Activated naive CD8-positive, alpha-beta T cell treated with anti-CD3 and anti-CD28 coated beads, Interleukin-2, amount 50 U/mL, for 24 hours (primary cell): ENCODE data around the gene DNAH17.

Source experiments
- ATAC-seq: fragments of 150-1000 bp; cut with Tn5 transposase; one replicate; pipeline ENCODE4 v1.10.0; 2021
- DNase-seq: peaks from one replicate; pipeline ENCODE4 v3.0.0; 2021
- H3K27ac Mint-ChIP-seq: one replicate; pipeline ENCODE4 v1.8.0; 2021; ENCODE audit warnings: mild to moderate bottlenecking, mixed read lengths
- H3K27me3 Mint-ChIP-seq: one replicate; pipeline ENCODE4 v1.8.0; 2021; ENCODE audit warnings: mixed read lengths
- H3K36me3 Mint-ChIP-seq: one replicate; pipeline ENCODE4 v1.8.0; 2021; ENCODE audit warnings: low read depth, mixed read lengths
- H3K4me1 Mint-ChIP-seq: one replicate; pipeline ENCODE4 v1.8.0; 2021; ENCODE audit warnings: mixed read lengths
- H3K4me3 Mint-ChIP-seq: one replicate; pipeline ENCODE4 v1.8.0; 2021; ENCODE audit warnings: mild to moderate bottlenecking, moderate library complexity, mixed read lengths
- H3K9me3 Mint-ChIP-seq: one replicate; pipeline ENCODE4 v1.8.0; 2021; ENCODE audit warnings: mixed read lengths

Gene DNAH17

DNA sequence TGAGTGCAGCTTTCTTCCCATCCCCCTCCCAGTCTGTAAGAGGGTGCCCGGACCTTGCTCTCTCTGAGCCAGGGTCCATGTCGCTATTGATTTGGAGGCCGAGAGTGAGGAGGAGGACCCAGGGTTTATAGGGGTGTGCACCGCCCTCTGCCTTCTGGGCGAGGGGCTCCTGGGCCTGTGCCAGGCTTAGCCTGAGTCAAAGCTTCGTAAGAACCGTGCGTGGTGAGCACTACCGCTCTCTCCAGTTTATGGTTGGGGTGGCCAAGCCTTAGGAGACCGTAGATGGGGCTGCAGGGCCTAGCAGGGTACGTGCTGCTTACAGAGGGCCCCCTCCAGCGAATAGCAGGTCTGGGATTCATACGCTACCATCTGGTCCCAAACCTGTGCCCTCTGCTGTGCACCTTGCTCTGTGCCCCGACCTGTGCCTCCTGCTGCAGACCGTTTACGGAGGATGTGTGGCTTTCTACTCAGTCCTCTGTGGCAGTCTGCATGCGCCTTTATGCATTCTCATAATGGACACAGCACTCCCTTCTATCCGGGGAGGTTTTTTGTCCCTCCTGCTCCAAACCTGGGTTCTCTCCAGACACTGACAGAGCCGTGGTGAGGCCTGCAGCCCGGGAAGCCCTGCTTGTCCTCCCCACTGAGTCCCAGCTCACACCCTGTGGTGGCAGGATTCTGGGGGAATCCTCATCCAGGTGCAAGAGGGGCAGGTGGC lies 144.0 kb downstream of the DNAH17 start:
- ATAC-seq (no peak), DNase-seq (no peak)
- Mint-ChIP-seq H3K4me1 (no peaks in the 10 kb centered on the region), H3K4me3 (no peak overlapping the region), H3K27ac (no peak overlapping the region), H3K9me3 (no peaks in the 10 kb centered on the region), H3K27me3 (no peaks in the 10 kb centered on the region), H3K36me3 (peaks cover 14% of the 10 kb centered on the region)

DNA sequence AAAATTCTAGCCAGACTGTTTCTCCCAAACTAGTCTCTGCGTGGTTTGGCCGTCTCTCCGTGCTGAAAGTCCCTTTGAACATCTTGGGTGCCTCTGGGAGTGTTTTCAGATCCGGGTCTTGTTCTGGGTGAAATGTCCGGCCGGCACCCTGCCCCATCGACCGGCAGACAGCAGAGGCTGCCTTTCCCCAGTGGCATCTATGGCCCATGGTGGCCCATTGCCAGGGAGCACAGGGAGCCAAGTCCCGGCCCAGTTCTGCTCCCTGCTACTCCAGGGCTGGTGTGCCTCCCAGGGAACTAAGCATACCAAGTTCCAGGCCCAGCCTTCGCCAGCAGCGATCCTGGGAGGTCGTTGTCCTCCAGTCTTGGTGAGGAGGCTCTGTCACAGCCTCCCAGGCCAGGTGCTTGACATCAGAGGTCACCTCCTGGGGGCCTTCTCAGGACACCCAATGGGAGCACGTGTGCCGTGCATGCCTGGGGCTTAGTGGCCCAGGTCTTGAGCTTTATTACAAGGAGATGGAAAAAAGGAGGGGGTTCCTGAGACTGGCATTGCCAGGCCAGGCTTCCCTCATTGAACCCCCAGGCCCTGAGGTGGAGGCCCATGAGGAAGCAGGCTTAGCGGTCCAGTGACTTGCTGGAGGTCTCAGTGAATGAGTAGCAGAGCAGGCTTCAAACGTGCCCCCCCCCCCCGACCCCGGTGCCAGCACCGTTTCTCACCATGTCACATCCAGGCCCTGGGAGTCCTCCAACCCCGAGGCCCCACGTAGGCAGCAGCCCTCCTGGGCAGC lies 144.8 kb downstream of the DNAH17 start:
- H3K27ac Mint-ChIP-seq: no peak overlapping the region
- no peak overlapping the region for H3K4me3 Mint-ChIP-seq
- no peaks in the 10 kb centered on the region for H3K27me3 Mint-ChIP-seq
- no peaks in the 10 kb centered on the region for H3K4me1 Mint-ChIP-seq
- ATAC-seq: no peak
- H3K9me3 Mint-ChIP-seq: no peaks in the 10 kb centered on the region
- H3K36me3 Mint-ChIP-seq: peaks cover 14% of the 10 kb centered on the region
- no peak for DNase-seq

GRCh38 chr17:78431692-78431958 lies 145.6 kb downstream of the DNAH17 start:
- DNase-seq (no peak), ATAC-seq (no peak)
- Mint-ChIP-seq H3K27ac (no peak overlapping the region), H3K36me3 (peaks cover 14% of the 10 kb centered on the region), H3K9me3 (no peaks in the 10 kb centered on the region), H3K27me3 (no peaks in the 10 kb centered on the region), H3K4me3 (no peak overlapping the region), H3K4me1 (no peaks in the 10 kb centered on the region)

DNA sequence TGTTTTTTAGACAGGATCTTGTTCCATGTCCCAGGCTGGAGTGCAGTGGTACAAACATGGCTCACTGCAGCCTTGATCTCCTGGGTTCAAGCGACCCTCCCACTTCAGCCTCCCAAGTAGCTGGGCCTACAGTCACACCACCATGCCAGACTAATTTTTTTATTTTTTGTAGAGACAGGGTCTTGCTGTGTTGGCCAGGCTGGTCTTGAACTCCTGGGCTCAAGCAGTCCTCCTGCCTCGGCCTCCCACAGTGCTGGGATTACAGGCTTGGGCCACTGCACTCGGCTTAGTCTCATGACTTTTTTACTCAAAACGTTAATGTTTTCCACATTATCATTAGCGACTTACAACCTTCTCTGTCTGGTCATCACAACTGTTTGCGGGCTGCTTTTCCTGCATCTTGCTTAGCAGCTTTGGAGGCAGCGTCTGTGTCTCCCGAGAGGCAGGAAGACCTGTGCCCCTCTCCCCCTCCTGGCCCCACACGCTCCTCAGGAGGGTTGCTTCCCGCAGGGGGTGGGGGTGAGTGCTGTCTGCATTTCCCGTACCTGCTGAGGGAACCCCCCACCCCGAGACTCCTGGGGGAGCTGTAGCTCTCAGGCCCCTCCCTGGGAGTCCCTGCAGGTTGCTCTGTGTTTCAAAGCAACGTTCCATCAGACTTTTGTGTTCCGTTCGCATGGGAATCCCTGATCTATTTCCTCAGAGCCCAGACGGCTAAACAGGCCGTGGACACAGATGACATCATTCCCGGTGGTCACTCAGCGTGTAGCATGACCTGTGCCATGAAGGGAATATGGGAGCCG lies 146.1 kb downstream of the DNAH17 start:
- ATAC-seq (no peak), DNase-seq (no peak)
- Mint-ChIP-seq H3K4me1 (no peaks in the 10 kb centered on the region), H3K36me3 (peaks cover 14% of the 10 kb centered on the region), H3K27me3 (no peaks in the 10 kb centered on the region), H3K4me3 (no peak overlapping the region), H3K9me3 (no peaks in the 10 kb centered on the region), H3K27ac (no peak overlapping the region)

DNA sequence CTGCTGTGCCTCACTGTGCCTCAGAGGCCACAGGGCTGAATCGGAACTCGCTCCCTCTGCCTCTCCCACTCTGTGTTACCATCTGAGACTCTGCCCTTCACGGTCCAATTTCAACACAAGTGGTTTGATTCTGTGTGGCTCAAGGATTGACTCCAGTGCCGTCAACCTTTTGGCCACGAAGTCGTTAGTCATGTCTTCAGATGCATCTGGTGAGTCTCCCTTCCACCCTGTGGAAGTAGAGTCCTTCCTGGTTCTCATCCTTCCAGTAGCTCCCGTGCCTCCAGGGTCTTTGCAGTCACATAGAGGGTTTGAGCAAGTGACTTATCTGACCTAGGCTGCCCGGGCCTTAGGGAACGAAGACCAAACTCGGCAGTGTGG lies 147.6 kb downstream of the DNAH17 start:
- Mint-ChIP-seq H3K4me3 (no peak overlapping the region), H3K27ac (peak overlapping the region; percentile 31), H3K27me3 (no peaks in the 10 kb centered on the region), H3K36me3 (peaks cover 19% of the 10 kb centered on the region), H3K4me1 (no peaks in the 10 kb centered on the region), H3K9me3 (no peaks in the 10 kb centered on the region)
- DNase-seq (no peak), ATAC-seq (no peak)

- Mint-ChIP-seq H3K27me3 (no peaks in the 10 kb centered on the region), H3K27ac (no peak overlapping the region), H3K4me3 (no peak overlapping the region), H3K9me3 (no peaks in the 10 kb centered on the region), H3K4me1 (no peaks in the 10 kb centered on the region), H3K36me3 (peaks cover 23% of the 10 kb centered on the region)
- DNase-seq: no peak
- ATAC-seq: no peak
Observed at GRCh38 chr17:78428836-78429617, 148.2 kb downstream of the DNAH17 start.

- no peaks in the 10 kb centered on the region for H3K9me3 Mint-ChIP-seq
- no peaks in the 10 kb centered on the region for H3K4me1 Mint-ChIP-seq
- H3K4me3 Mint-ChIP-seq: no peak overlapping the region
- peaks cover 24% of the 10 kb centered on the region for H3K36me3 Mint-ChIP-seq
- ATAC-seq (no peak), DNase-seq (no peak)
- no peak overlapping the region for H3K27ac Mint-ChIP-seq
- H3K27me3 Mint-ChIP-seq: no peaks in the 10 kb centered on the region
Observed at GRCh38 chr17:78428025-78428575, 149.1 kb downstream of the DNAH17 start.

GRCh38 chr17:78427140-78427539 lies 150.1 kb downstream of the DNAH17 start:
- H3K36me3 Mint-ChIP-seq: peaks cover 28% of the 10 kb centered on the region
- ATAC-seq (no peak), DNase-seq (no peak)
- H3K4me3 Mint-ChIP-seq: no peak overlapping the region
- H3K27ac Mint-ChIP-seq: no peak overlapping the region
- no peaks in the 10 kb centered on the region for H3K27me3 Mint-ChIP-seq
- no peaks in the 10 kb centered on the region for H3K9me3 Mint-ChIP-seq
- H3K4me1 Mint-ChIP-seq: peaks cover 3% of the 10 kb centered on the region

DNA sequence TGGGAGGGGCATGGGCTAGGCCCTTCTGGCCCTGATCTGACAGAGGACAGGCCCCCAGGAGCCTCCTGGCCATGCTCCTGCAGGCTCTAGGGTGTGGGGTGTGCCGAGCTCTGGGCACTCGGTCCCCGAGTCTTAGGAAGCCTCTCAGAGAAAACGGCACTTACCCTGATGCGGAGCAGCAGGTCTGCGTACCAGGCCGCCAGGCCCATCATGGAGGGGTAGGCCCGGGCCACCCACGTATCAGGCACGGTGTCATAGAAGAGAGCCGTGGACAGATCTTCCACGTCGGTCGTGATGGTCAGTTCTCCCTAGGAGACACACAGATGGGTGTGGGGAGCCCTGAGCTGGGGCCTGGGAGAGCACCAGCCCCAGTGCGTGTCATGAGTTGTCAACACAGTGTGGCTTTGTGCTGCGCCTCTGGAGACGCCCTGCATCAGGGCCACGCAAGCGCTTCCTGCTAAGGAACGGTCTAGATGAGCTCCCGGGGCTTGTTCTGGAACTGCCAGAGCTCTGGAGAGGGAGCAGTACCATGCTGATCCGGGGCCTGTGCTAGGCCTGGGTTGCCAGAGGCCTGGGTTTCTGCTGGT lies 150.8 kb downstream of the DNAH17 start:
- ATAC-seq: no peak
- peaks cover 34% of the 10 kb centered on the region for H3K36me3 Mint-ChIP-seq
- no peak for DNase-seq
- peaks cover 10% of the 10 kb centered on the region for H3K4me1 Mint-ChIP-seq
- H3K27ac Mint-ChIP-seq: no peak overlapping the region
- H3K27me3 Mint-ChIP-seq: no peaks in the 10 kb centered on the region
- H3K9me3 Mint-ChIP-seq: no peaks in the 10 kb centered on the region
- H3K4me3 Mint-ChIP-seq: no peak overlapping the region

DNA sequence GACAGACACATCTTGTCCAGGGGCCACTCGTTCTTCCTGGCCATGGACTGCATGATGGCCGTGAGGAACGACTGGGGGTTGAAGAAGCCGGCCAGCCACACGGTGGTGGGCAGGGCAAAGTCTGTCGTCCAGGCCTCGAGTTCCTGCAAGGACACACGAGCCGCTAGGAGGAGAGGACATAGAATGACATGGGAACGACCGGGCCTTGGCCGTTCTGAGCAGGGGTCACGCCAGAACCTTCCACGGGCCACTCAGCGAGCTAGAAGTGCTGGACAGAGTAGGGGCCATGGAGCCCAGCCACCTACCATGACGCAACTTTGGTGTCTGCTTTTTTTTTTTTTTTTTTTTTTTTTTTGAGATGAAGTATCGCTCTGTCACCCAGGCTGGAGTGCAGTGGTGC lies 151.8 kb downstream of the DNAH17 start:
- H3K36me3 Mint-ChIP-seq: peaks cover 35% of the 10 kb centered on the region
- H3K27me3 Mint-ChIP-seq: no peaks in the 10 kb centered on the region
- H3K4me3 Mint-ChIP-seq: no peak overlapping the region
- H3K9me3 Mint-ChIP-seq: no peaks in the 10 kb centered on the region
- no peak for DNase-seq
- H3K27ac Mint-ChIP-seq: no peak overlapping the region
- ATAC-seq: no peak
- H3K4me1 Mint-ChIP-seq: peaks cover 12% of the 10 kb centered on the region

DNA sequence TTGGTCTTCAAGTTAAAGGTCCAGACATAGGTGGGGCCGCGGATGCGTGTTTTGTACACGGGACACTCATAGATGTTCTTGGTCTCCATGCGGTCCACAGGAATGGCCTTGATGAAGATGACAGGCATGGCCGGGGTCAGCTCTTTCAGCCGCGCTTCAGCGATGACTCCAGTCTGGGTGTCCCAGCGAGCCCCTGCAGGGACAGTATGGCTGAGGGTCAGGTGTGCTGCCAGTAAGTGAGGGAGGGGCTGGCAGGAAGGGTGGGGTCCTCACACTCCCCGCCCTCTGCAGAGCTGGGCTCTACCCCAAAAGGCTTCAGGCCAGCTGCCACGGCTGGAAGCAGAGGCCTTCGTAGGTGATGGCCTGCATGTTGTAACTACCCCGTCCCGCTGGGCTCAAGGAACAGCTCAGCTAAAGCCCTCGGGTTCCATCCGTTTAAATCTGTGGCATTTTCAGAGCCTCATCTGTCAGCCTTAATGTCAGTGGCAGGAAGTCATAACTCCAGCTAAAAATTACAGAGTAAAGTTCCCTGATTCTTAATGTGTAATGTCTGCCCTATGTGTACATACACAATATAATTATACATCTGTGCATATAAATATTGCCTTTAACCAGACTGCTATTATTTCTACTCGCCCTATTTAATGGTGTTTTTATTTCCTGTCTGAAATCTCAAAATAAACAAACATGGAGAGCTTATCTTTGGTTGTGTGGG lies 153.1 kb downstream of the DNAH17 start:
- Mint-ChIP-seq H3K36me3 (peaks cover 34% of the 10 kb centered on the region), H3K4me1 (peaks cover 12% of the 10 kb centered on the region), H3K9me3 (no peaks in the 10 kb centered on the region), H3K27ac (no peak overlapping the region), H3K4me3 (no peak overlapping the region), H3K27me3 (no peaks in the 10 kb centered on the region)
- ATAC-seq (no peak), DNase-seq (no peak)

DNA sequence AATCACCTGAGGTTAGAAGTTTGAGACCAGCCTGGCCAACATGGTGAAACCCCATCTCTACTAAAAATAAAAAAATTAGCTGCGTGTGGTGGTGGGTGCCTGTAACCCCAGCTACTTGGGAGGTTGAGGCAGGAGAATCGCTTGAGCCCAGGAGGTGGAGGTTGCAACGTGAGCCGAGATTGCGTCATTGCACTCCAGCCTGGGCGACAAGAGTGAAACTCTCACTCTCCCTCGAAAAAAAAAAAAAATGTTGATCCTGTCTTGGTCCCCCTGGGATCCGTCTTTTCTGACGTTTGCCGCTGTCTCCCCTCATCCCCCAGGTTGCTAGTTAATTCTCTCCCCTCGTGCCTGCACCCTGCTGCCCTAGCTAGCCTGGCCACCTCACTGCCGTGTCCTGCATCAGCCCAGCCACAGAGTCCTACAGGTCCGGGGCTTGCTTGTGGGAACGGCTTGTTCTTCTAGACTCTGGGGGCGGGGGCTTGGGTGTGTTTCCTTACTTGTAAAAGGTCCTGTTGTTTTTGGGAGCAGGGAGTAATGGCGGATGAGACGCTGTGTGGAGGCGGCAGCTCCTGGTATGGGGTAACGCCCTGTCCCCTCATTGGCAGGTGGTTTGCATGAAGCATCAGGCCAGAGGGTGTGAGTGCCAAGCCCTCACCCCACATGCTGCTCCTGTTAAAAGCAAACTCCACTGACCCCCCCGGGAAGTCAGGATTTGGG lies 154.2 kb downstream of the DNAH17 start:
- no peak overlapping the region for H3K27ac Mint-ChIP-seq

DNA sequence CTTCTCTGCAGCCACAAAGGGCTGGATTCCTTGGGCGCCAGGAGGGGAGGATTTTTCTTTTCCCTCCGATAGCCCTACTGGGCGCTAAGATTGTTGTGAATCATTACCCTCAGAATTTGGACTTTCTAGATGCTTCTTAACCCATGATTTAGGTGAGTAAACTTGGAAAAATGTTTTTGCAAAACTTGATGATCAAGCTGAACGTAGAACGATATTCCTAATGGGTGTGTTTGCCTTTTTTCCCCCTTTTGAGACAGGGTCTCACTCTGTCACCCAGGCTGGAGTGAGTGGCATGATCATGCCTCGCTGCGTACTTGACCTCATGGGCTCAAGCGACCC lies 155.0 kb downstream of the DNAH17 start:
- no peaks in the 10 kb centered on the region for H3K9me3 Mint-ChIP-seq
- no peak overlapping the region for H3K4me3 Mint-ChIP-seq
- no peak overlapping the region for H3K27ac Mint-ChIP-seq
- ATAC-seq: no peak
- no peaks in the 10 kb centered on the region for H3K27me3 Mint-ChIP-seq
- H3K4me1 Mint-ChIP-seq: peaks cover 13% of the 10 kb centered on the region
- DNase-seq: no peak
- peaks cover 31% of the 10 kb centered on the region for H3K36me3 Mint-ChIP-seq

More for the DNA sequence above, 154.2 kb downstream of the DNAH17 start:
- ATAC-seq: no peak
- H3K36me3 Mint-ChIP-seq: peaks cover 29% of the 10 kb centered on the region
- H3K4me3 Mint-ChIP-seq: no peak overlapping the region
- no peak for DNase-seq
- no peaks in the 10 kb centered on the region for H3K9me3 Mint-ChIP-seq
- peaks cover 13% of the 10 kb centered on the region for H3K4me1 Mint-ChIP-seq
- no peaks in the 10 kb centered on the region for H3K27me3 Mint-ChIP-seq
